ENCODE data around the gene SIPA1. TPM values are rescaled to one million over a fixed set of nuclear protein-coding genes. Genes with fewer than 3 reads are reported as not detected.
A peak's percentile ranks its signal among the peaks of the same experiment; 100 is the strongest.

SIPA1 gene
- total and polyA plus RNA-seq, 5 donors from 2014 or later: 74.7 to 200 (median 84.8) TPM

DNA sequence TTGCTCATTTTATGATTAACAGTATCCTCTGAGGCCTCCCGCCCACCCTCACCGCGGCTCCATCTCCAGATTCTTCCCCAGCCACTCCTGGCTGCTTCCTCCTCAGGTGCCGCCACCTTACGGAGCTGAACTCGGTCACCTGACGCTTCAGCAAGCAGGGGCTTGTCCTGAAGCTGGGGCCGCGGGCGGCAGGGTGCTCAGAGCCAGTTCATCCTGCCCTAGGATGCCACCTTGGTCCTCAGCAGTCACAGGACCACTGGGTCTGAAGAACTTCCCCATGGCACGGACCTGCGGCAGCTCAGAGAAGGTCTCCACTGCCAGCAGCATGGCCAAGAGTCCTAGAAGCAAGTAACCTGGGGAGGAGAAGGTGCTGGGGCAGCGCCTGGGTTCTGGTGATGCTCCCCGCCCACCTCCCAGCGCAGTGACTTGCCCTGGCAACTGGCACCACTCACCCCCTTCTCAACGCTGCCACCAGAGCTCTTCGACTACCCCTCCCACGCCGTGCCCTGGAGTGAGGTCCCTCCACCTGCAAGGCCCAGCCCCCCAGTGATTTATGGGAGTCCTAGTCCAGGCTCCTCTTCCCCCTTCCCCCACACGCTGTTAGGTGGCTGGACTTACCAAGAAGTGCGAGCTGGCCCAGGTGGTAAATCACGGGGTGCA lies 44.9 kb upstream of the SIPA1 start:
- H3K4me1 Mint-ChIP-seq: peaks cover 0 to 32% (median 12%) of the 10 kb centered on the region in 4 donors

GRCh38 chr11:65593518-65594414 lies 44.1 kb upstream of the SIPA1 start:
- peaks cover 0 to 24% (median 6%) of the 10 kb centered on the region in 4 donors for H3K4me1 Mint-ChIP-seq
- Histone ChIP-seq H3K36me3 (ENCODE audit: control insufficient read depth, insufficient read depth, low read length) (peaks cover 17% of the 10 kb centered on the region), H3K9me3 (ENCODE audit: control insufficient read depth in 2 of 2, low read length in 2 of 2) (no peaks in the 10 kb centered on the region), H3K27me3 (ENCODE audit: control insufficient read depth, insufficient read depth, low read length) (no peaks in the 10 kb centered on the region), H3K27ac (ENCODE audit: insufficient read depth, low read length, poor library complexity, severe bottlenecking) (no peak overlapping the region), H3K4me3 (ENCODE audit: low read depth, low read length) (no peak overlapping the region), H3K4me1 (ENCODE audit: control insufficient read depth, insufficient read depth, low read length, poor library complexity, severe bottlenecking) (peaks cover 14% of the 10 kb centered on the region)
- peak overlapping the region in 2 of 4 donors; percentile 28 to 38 for H3K4me3 Mint-ChIP-seq
- no peaks in the 10 kb centered on the region for H3K9me3 Mint-ChIP-seq
- H3K36me3 Mint-ChIP-seq: peaks cover 6% of the 10 kb centered on the region
- DNase-seq (peak in 2 of 3 donors; percentile 28 to 49), ATAC-seq (ENCODE audit: low read depth in 2 of 2) (peak; percentile 35 to 45)
- H3K27me3 Mint-ChIP-seq: no peaks in the 10 kb centered on the region
- H3K27ac Mint-ChIP-seq: peak overlapping the region in 2 of 3 donors; percentile 20 to 36

More for the DNA sequence above, 44.9 kb upstream of the SIPA1 start:
- Mint-ChIP-seq H3K27ac (peak overlapping the region in 1 of 3 donors; percentile 52), H3K4me3 (no peak overlapping the region), H3K36me3 (peaks cover 6% of the 10 kb centered on the region), H3K9me3 (no peaks in the 10 kb centered on the region), H3K27me3 (no peaks in the 10 kb centered on the region)
- Histone ChIP-seq H3K27me3 (ENCODE audit: control insufficient read depth, insufficient read depth, low read length) (no peaks in the 10 kb centered on the region), H3K36me3 (ENCODE audit: control insufficient read depth, insufficient read depth, low read length) (peaks cover 14% of the 10 kb centered on the region), H3K4me3 (ENCODE audit: low read depth, low read length) (no peak overlapping the region), H3K4me1 (ENCODE audit: control insufficient read depth, insufficient read depth, low read length, poor library complexity, severe bottlenecking) (peaks cover 21% of the 10 kb centered on the region), H3K27ac (ENCODE audit: insufficient read depth, low read length, poor library complexity, severe bottlenecking) (no peak overlapping the region), H3K9me3 (ENCODE audit: control insufficient read depth in 2 of 2, low read length in 2 of 2) (no peaks in the 10 kb centered on the region)
- no peak for DNase-seq
- no peak for ATAC-seq (ENCODE audit: low read depth in 2 of 2)

DNA sequence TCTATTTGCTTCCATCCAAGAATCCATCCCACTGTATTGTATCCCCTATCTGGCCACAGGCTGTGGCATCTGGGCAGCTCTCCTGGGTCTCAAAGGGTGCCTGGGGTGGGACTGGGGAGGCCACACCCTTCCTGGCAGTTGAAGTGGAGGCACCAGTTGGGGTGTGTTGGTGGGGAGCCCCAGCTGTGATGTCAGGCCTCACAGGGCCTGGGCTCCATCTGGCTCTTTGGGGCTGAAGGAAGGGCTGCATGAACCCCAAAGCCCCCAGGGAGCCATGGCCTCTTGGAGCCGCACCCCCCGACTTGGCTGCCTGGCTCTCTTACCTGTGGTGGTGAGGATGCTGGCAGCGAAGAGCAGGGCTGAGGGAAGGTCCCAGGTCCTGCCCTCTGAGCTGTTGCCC lies 42.8 kb upstream of the SIPA1 start:
- DNase-seq (peak in 1 of 3 donors; percentile 50), ATAC-seq (ENCODE audit: low read depth in 2 of 2) (no peak)
- Mint-ChIP-seq H3K27ac (no peak overlapping the region), H3K36me3 (peaks cover 6% of the 10 kb centered on the region), H3K4me3 (no peak overlapping the region), H3K27me3 (no peaks in the 10 kb centered on the region), H3K9me3 (no peaks in the 10 kb centered on the region), H3K4me1 (peaks cover 0 to 23% (median 6%) of the 10 kb centered on the region in 4 donors)
- Histone ChIP-seq H3K27ac (ENCODE audit: insufficient read depth, low read length, poor library complexity, severe bottlenecking) (no peak overlapping the region), H3K36me3 (ENCODE audit: control insufficient read depth, insufficient read depth, low read length) (peaks cover 17% of the 10 kb centered on the region), H3K4me1 (ENCODE audit: control insufficient read depth, insufficient read depth, low read length, poor library complexity, severe bottlenecking) (peaks cover 10% of the 10 kb centered on the region), H3K27me3 (ENCODE audit: control insufficient read depth, insufficient read depth, low read length) (no peaks in the 10 kb centered on the region), H3K4me3 (ENCODE audit: low read depth, low read length) (no peak overlapping the region), H3K9me3 (ENCODE audit: control insufficient read depth in 2 of 2, low read length in 2 of 2) (no peaks in the 10 kb centered on the region)

DNA sequence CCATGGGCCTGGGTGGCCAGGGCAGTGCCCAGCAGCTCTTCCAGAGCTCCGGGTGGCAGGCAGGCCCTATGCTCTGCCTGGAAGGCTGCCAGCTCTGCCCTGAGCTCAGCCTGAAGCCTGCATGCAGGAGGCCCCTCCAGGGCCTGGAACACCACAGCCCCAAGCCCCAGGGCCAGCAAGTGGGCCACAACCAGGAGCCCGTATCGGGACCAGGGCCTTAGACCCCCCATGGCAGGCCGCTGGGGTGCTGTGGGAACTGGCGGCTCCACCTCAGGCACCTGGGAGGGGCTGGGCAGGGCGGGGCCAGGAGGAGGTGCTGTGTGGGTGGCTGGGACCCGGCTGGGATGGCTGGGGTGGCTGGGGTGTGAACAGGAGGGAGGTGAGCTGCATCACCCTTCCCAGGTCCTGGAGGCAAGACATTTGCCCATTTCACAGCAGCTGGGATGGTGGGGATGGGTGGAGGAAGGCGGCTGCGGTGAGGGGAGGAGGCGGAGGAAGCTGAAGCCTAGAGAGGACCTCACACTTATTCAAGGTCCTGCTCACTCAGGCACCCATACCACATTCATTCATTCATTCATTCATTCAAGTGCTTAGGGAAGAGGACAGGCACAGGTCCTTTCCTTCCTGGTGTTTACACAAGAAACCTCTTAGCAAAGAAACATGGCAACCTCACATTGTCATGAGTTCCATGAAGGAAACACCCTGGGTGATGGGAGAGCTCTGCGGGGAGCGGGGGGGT lies 42.2 kb upstream of the SIPA1 start, which contains the start of gene KCNK7:
Gene KCNK7, minus strand, starts transcription at position 258 of the 739 bp plus-strand sequence. Its CDS starts 28 bp downstream, at position 230.
- H3K9me3 Mint-ChIP-seq: no peaks in the 10 kb centered on the region
- Histone ChIP-seq H3K4me1 (ENCODE audit: control insufficient read depth, insufficient read depth, low read length, poor library complexity, severe bottlenecking) (peaks cover 10% of the 10 kb centered on the region), H3K36me3 (ENCODE audit: control insufficient read depth, insufficient read depth, low read length) (peaks cover 13% of the 10 kb centered on the region), H3K9me3 (ENCODE audit: control insufficient read depth in 2 of 2, low read length in 2 of 2) (no peaks in the 10 kb centered on the region), H3K4me3 (ENCODE audit: low read depth, low read length) (no peak within 1 kb of the TSS), H3K27me3 (ENCODE audit: control insufficient read depth, insufficient read depth, low read length) (no peaks in the 10 kb centered on the region), H3K27ac (ENCODE audit: insufficient read depth, low read length, poor library complexity, severe bottlenecking) (no peak within 1 kb of the TSS)
- H3K27ac Mint-ChIP-seq: peak within 1 kb of the TSS; percentile 20 to 75 (median 32)
- H3K4me3 Mint-ChIP-seq: no peak within 1 kb of the TSS
- H3K36me3 Mint-ChIP-seq: peaks cover 3% of the 10 kb centered on the region
- no peaks in the 10 kb centered on the region for H3K27me3 Mint-ChIP-seq
- H3K4me1 Mint-ChIP-seq: peaks cover 0 to 23% (median 6%) of the 10 kb centered on the region in 4 donors
- peak in 1 of 2 donors; percentile 14 for ATAC-seq (ENCODE audit: low read depth in 2 of 2)
- DNase-seq: no peak

GRCh38 chr11:65596520-65596919 lies 41.4 kb upstream of the SIPA1 start:
- ATAC-seq (ENCODE audit: low read depth in 2 of 2) (no peak), DNase-seq (no peak)
- Mint-ChIP-seq H3K4me3 (no peak overlapping the region), H3K27me3 (no peaks in the 10 kb centered on the region), H3K36me3 (peaks cover 3% of the 10 kb centered on the region), H3K9me3 (no peaks in the 10 kb centered on the region), H3K4me1 (peaks cover 0 to 23% (median 6%) of the 10 kb centered on the region in 4 donors), H3K27ac (no peak overlapping the region)
- Histone ChIP-seq H3K9me3 (ENCODE audit: control insufficient read depth in 2 of 2, low read length in 2 of 2) (no peaks in the 10 kb centered on the region), H3K27ac (ENCODE audit: insufficient read depth, low read length, poor library complexity, severe bottlenecking) (no peak overlapping the region), H3K36me3 (ENCODE audit: control insufficient read depth, insufficient read depth, low read length) (peaks cover 10% of the 10 kb centered on the region), H3K4me3 (ENCODE audit: low read depth, low read length) (no peak overlapping the region), H3K27me3 (ENCODE audit: control insufficient read depth, insufficient read depth, low read length) (no peaks in the 10 kb centered on the region), H3K4me1 (ENCODE audit: control insufficient read depth, insufficient read depth, low read length, poor library complexity, severe bottlenecking) (peaks cover 10% of the 10 kb centered on the region)

- Mint-ChIP-seq H3K4me1 (peaks cover 0 to 23% (median 6%) of the 10 kb centered on the region in 4 donors), H3K36me3 (peaks cover 3% of the 10 kb centered on the region), H3K9me3 (no peaks in the 10 kb centered on the region), H3K4me3 (no peak overlapping the region), H3K27me3 (no peaks in the 10 kb centered on the region), H3K27ac (no peak overlapping the region)
- ATAC-seq (ENCODE audit: low read depth in 2 of 2) (no peak), DNase-seq (no peak)
- Histone ChIP-seq H3K4me1 (ENCODE audit: control insufficient read depth, insufficient read depth, low read length, poor library complexity, severe bottlenecking) (peaks cover 10% of the 10 kb centered on the region), H3K9me3 (ENCODE audit: control insufficient read depth in 2 of 2, low read length in 2 of 2) (no peaks in the 10 kb centered on the region), H3K36me3 (ENCODE audit: control insufficient read depth, insufficient read depth, low read length) (peaks cover 9% of the 10 kb centered on the region), H3K4me3 (ENCODE audit: low read depth, low read length) (no peak overlapping the region), H3K27me3 (ENCODE audit: control insufficient read depth, insufficient read depth, low read length) (no peaks in the 10 kb centered on the region), H3K27ac (ENCODE audit: insufficient read depth, low read length, poor library complexity, severe bottlenecking) (no peak overlapping the region)
These were observed 39.6 kb upstream of the SIPA1 start for GRCh38 chr11:65598258-65598699.

GRCh38 chr11:65599216-65599954 lies 38.5 kb upstream of the SIPA1 start:
- Mint-ChIP-seq H3K27ac (peak overlapping the region in 2 of 3 donors; percentile 46 to 85), H3K36me3 (peaks cover 8% of the 10 kb centered on the region), H3K4me1 (peaks cover 0 to 17% (median 6%) of the 10 kb centered on the region in 4 donors), H3K9me3 (no peaks in the 10 kb centered on the region), H3K27me3 (no peaks in the 10 kb centered on the region), H3K4me3 (no peak overlapping the region)
- no peak for DNase-seq
- Histone ChIP-seq H3K27me3 (ENCODE audit: control insufficient read depth, insufficient read depth, low read length) (no peaks in the 10 kb centered on the region), H3K36me3 (ENCODE audit: control insufficient read depth, insufficient read depth, low read length) (peaks cover 20% of the 10 kb centered on the region), H3K4me3 (ENCODE audit: low read depth, low read length) (no peak overlapping the region), H3K9me3 (ENCODE audit: control insufficient read depth in 2 of 2, low read length in 2 of 2) (no peaks in the 10 kb centered on the region), H3K27ac (ENCODE audit: insufficient read depth, low read length, poor library complexity, severe bottlenecking) (no peak overlapping the region), H3K4me1 (ENCODE audit: control insufficient read depth, insufficient read depth, low read length, poor library complexity, severe bottlenecking) (peaks cover 10% of the 10 kb centered on the region)
- no peak for ATAC-seq (ENCODE audit: low read depth in 2 of 2)
